ENCODE results near the gene AOAH.

DNA sequence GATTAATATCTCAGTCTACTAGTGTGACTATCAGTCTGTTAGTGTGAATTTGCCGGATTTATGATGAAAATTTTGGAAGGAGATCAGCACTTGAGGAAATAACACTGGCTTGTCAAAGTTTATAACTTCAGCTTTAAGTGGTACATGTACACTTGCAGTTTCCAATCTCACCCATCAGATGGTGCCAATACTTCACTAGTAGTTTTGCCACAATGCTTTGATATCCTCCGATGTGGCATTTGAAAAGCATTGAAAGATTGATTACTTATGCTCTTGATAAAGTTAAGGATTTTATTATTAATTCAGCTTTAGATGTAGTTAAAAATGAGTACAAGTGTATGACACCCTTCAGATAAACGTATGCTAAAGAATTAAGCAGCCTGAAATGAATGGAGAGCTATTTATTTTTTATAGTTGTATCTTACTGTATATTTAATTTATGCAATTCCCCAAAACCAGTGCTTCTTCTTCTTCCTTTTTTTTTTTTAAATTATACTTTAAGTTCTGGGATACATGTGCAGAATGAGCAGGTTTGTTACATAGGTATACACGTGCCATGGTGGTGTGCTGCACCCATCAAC is 236.4 kb downstream of the AOAH start:
- TF ChIP-seq, protein P1, sequence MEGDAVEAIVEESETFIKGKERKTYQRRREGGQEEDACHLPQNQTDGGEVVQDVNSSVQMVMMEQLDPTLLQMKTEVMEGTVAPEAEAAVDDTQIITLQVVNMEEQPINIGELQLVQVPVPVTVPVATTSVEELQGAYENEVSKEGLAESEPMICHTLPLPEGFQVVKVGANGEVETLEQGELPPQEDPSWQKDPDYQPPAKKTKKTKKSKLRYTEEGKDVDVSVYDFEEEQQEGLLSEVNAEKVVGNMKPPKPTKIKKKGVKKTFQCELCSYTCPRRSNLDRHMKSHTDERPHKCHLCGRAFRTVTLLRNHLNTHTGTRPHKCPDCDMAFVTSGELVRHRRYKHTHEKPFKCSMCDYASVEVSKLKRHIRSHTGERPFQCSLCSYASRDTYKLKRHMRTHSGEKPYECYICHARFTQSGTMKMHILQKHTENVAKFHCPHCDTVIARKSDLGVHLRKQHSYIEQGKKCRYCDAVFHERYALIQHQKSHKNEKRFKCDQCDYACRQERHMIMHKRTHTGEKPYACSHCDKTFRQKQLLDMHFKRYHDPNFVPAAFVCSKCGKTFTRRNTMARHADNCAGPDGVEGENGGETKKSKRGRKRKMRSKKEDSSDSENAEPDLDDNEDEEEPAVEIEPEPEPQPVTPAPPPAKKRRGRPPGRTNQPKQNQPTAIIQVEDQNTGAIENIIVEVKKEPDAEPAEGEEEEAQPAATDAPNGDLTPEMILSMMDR (IDR thresholded peaks at IDR 0.05 in 4 of 5, conservative IDR thresholded peaks at IDR 0.05 in 1 of 5): peak in 3 of 5 experiments; percentile 20 to 44 (median 43)
- no peak for TF ChIP-seq POLR2A (IDR thresholded peaks at IDR 0.05)
